GM06990 (cell line): ENCODE data around the gene RYR2.

ENCODE experiments used
- DNase-seq: peaks from one replicate; pipeline ENCODE4 v3.0.0-alpha.2; 2011; ENCODE audit not compliant: insufficient read length; ENCODE audit errors: extremely low read depth
- H3K27me3 ChIP-seq: replicated peaks from 2 replicates; pipeline ENCODE4 v1.6.0; 2011; ENCODE audit warnings: low read length; ENCODE audit not compliant: control insufficient read depth, insufficient read depth
- H3K36me3 ChIP-seq: 2 replicates; pipeline ENCODE4 v1.5.1; 2011; ENCODE audit warnings: low read length; ENCODE audit not compliant: control insufficient read depth, insufficient read depth
- H3K4me3 ChIP-seq: replicated peaks from 2 replicates; pipeline ENCODE4 v1.5.1; 2011; ENCODE audit warnings: low read depth, mild to moderate bottlenecking, control low read depth, low read length
- TF ChIP-seq, protein P1 (sequence below): IDR thresholded peaks from 2 replicates; pipeline ENCODE4 v1.5.1; 2011; ENCODE audit warnings: low read length, control low read depth, mild to moderate bottlenecking, inconsistent platforms; ENCODE audit not compliant: insufficient read depth, poor library complexity, severe bottlenecking

Gene RYR2

DNA sequence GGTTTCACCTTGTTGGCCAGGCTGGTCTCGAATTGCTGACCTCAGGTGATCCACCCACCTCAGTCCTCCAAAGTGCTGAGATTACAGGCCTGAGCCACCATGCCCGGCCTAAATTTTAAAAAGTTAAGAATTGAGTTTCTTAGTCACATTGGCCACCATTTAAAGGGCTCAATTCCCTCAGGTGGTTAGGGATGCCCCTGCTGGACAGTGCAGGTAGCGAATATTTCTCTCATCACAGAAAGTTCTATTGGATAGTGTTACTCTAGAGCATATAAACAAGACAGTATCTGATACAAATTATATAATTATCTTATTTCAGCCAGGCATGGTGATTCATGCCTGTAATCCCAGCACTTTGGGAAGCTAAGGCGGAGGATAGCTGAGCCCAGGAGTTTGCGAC, 528.5 kb downstream of the RYR2 start:
- TF ChIP-seq, protein P1, sequence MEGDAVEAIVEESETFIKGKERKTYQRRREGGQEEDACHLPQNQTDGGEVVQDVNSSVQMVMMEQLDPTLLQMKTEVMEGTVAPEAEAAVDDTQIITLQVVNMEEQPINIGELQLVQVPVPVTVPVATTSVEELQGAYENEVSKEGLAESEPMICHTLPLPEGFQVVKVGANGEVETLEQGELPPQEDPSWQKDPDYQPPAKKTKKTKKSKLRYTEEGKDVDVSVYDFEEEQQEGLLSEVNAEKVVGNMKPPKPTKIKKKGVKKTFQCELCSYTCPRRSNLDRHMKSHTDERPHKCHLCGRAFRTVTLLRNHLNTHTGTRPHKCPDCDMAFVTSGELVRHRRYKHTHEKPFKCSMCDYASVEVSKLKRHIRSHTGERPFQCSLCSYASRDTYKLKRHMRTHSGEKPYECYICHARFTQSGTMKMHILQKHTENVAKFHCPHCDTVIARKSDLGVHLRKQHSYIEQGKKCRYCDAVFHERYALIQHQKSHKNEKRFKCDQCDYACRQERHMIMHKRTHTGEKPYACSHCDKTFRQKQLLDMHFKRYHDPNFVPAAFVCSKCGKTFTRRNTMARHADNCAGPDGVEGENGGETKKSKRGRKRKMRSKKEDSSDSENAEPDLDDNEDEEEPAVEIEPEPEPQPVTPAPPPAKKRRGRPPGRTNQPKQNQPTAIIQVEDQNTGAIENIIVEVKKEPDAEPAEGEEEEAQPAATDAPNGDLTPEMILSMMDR: peak; percentile 30
- no peaks in the 10 kb centered on the region for H3K36me3 ChIP-seq
- DNase-seq: no peak
- no peak overlapping the region for H3K4me3 ChIP-seq
- H3K27me3 ChIP-seq: no peaks in the 10 kb centered on the region

DNA sequence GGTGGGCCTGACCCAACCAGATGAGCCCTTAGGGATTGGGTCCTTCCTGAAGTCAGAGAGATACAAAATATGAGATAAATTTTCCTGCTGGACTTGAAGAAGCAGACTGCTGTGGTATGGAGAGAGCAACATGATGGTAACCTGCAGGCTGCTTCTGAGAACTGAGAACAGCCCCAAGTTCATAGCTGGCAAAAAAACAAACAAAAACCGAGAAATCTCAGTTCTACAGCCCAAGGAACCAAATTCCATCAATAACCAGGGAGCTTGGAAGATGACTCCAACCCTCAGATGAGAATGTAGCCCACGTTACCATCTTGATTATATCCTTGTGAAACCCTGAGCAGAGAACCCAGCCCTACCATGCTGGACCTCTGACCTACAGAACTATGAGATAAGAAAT, 532.6 kb downstream of the RYR2 start:
- TF ChIP-seq, protein P1: no peak
- no peaks in the 10 kb centered on the region for H3K27me3 ChIP-seq
- no peaks in the 10 kb centered on the region for H3K36me3 ChIP-seq
- H3K4me3 ChIP-seq: no peak overlapping the region
- DNase-seq: no peak

DNA sequence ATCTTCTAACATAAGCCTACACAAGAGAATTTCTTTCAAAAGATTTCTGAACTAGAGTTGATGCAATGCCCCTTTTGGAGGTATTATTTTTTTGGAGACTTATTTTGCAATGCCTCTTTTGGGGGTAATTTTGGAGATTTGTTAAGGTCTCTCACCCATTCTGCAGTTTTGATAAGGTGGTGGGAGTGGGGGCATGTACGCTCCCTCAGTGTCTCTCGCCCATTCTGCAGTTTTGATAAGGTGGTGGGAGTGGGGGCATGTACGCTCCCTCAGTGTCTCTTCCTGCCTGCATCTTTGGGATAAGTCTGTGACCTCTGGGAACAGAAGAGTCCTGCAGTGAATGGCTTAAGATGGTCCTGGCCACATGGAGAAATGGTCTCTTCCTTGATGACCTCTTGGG, 536.6 kb downstream of the RYR2 start:
- Histone ChIP-seq H3K36me3 (no peaks in the 10 kb centered on the region), H3K4me3 (no peak overlapping the region), H3K27me3 (no peaks in the 10 kb centered on the region)
- no peak for DNase-seq
- TF ChIP-seq, protein P1: no peak

DNA sequence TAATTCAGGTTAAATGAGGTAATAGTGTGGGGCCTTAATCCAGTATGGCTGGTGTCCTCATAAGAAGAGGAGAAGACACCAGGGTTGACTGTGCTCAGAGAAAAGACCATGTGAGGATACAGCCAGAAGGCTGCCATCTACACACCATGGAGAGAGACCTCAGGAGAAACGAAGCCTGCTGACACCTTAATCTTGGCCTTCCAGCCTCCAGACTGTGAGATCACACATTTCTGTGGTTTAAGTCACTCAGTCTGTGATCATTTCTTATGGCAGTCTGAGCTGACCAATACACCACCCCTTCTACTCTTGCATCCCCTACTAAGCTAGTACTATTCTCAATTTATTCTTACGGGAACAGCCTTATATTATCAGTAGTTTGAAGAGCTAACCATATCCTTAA, 538.7 kb downstream of the RYR2 start:
- Histone ChIP-seq H3K36me3 (no peaks in the 10 kb centered on the region), H3K27me3 (no peaks in the 10 kb centered on the region), H3K4me3 (no peak overlapping the region)
- TF ChIP-seq, protein P1: no peak
- no peak for DNase-seq

DNA sequence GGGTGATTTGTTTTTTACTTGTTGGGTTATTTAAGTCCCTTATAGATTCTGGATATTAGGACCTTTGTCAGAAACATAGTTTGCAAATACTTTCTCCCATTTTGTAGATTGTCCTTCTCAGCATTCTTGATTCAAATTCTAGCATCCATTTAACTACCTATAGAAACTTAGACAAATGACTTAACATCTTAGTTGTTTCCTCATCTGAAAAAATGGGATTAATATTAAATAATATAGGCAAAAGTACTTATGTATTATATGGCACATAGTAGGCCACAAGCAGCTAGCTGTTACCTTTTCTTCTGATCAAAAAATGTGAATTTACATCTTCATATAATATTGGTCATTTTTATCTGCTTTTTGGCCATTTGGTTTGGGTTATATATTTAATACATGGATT, 541.3 kb downstream of the RYR2 start:
- Histone ChIP-seq H3K27me3 (no peaks in the 10 kb centered on the region), H3K36me3 (no peaks in the 10 kb centered on the region), H3K4me3 (no peak overlapping the region)
- TF ChIP-seq, protein P1: no peak
- no peak for DNase-seq

DNA sequence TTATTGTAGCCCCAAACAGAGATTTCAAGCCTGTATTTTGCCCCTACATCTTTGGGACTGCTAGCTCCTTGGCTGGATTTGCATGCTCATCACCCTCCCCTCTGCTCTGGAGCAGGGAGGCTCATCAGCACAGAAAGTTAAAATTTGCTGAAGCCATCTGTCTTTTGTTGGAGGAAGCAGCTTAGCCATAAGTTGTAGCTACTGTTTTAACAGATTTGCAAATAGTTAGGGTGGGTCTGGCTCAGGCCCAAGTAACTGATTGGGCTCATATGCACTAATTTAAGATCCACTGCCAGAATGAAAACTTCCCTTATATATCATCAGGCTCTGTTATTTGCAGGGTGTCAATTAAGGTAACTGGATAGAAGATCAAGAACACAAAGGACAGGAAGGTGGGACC, 541.8 kb downstream of the RYR2 start:
- TF ChIP-seq, protein P1: no peak
- no peaks in the 10 kb centered on the region for H3K36me3 ChIP-seq
- no peak for DNase-seq
- no peak overlapping the region for H3K4me3 ChIP-seq
- no peaks in the 10 kb centered on the region for H3K27me3 ChIP-seq
